SK-N-SH (cell line): ENCODE measurements around the gene POLA1. TPM values are rescaled to one million over a fixed set of nuclear protein-coding genes. Genes with fewer than 3 reads are reported as not detected.

Experiments used
- CTCF ChIA-PET: fragments of 300-600, 350-600 bp; formaldehyde crosslinking; extraction: SDS; loops from one replicate; lab custom pipeline; 2021; lab: Yijun Ruan, JAX
- POLR2A ChIA-PET: fragments of 350-600 bp; sonication (Branson Sonifier 250); formaldehyde crosslinking; extraction: SDS; loops from one replicate; lab custom pipeline; 2020; ENCODE audit warnings: antibody characterized with exemption, inconsistent platforms; lab: Yijun Ruan, JAX
- DNase-seq: peaks from one replicate; pipeline ENCODE4 v3.0.0; 2012
- H2AFZ ChIP-seq: fragments of 200-600 bp; sonication (generic); 2 replicates; pipeline ENCODE4 v1.8.1; 2016; ENCODE audit warnings: antibody characterized with exemption, mild to moderate bottlenecking, low read depth
- H3F3A ChIP-seq: fragments of 200-600 bp; sonication (generic); replicated peaks from 2 replicates; pipeline ENCODE3; 2016; ENCODE audit warnings: antibody characterized with exemption, mild to moderate bottlenecking; ENCODE audit not compliant: insufficient read depth
- H3K27ac ChIP-seq, 2 experiments: fragments of 200-500 bp in 1 of 2; fragments of 200-600 bp in 1 of 2; sonication (Bioruptor generic) in 1 of 2; sonication (generic), shearing (Covaris generic) in 1 of 2; 2 replicates each; pipeline versions ENCODE4 v1.5.1 to v1.6.1; 2014 to 2016; ENCODE audit warnings: low read depth in 2 of 2, inconsistent platforms in 1 of 2, low read length in 1 of 2, mild to moderate bottlenecking in 1 of 2, mixed read lengths in 1 of 2
- H3K27me3 ChIP-seq: fragments of 200-600 bp; sonication (generic), shearing (Covaris generic); 2 replicates; pipeline ENCODE4 v1.6.1; 2016; ENCODE audit warnings: mixed run types; ENCODE audit not compliant: insufficient read depth
- H3K36me3 ChIP-seq, 2 experiments: fragments of 200-500 bp in 1 of 2; fragments of 200-600 bp in 1 of 2; sonication (Bioruptor generic) in 1 of 2; sonication (generic) in 1 of 2; replicated peaks in 1 of 2; 2 replicates each; pipeline versions ENCODE3 to v1.5.1; 2014 to 2016; ENCODE audit warnings: low read length in 1 of 2, mild to moderate bottlenecking in 1 of 2; ENCODE audit not compliant: insufficient read depth in 2 of 2, control insufficient read depth in 1 of 2
- H3K4me1 ChIP-seq, 2 experiments: fragments of 200-500 bp in 1 of 2; fragments of 200-600 bp in 1 of 2; sonication (Bioruptor generic) in 1 of 2; sonication (generic), shearing (Covaris generic) in 1 of 2; 2 replicates each; pipeline versions ENCODE4 v1.5.1 to v1.6.1; 2014 to 2016; ENCODE audit warnings: low read depth in 1 of 2, low read length in 1 of 2, mixed run types in 1 of 2; ENCODE audit not compliant: insufficient read depth in 2 of 2, control insufficient read depth in 1 of 2
- H3K4me2 ChIP-seq: fragments of 200-600 bp; sonication (generic), shearing (Covaris generic); 2 replicates; pipeline ENCODE4 v1.6.1; 2017; ENCODE audit warnings: mixed run types
- H3K4me3 ChIP-seq, 2 experiments: fragments of 200-500 bp in 1 of 2; fragments of 200-600 bp in 1 of 2; sonication (Bioruptor generic) in 1 of 2; sonication (generic), shearing (Covaris generic) in 1 of 2; 2 replicates each; pipeline versions ENCODE4 v1.5.1 to v1.8.1; 2014 to 2016; ENCODE audit warnings: low read depth in 2 of 2, inconsistent platforms in 1 of 2, low read length in 1 of 2, mild to moderate bottlenecking in 1 of 2, mixed read lengths in 1 of 2, moderate library complexity in 1 of 2
- H3K79me2 ChIP-seq: fragments of 200-600 bp; sonication (generic); 2 replicates; pipeline ENCODE4 v1.8.1; 2017; ENCODE audit warnings: mild to moderate bottlenecking; ENCODE audit not compliant: insufficient read depth
- H3K9ac ChIP-seq: fragments of 200-600 bp; sonication (generic); 2 replicates; pipeline ENCODE4 v1.6.1; 2017; ENCODE audit warnings: mixed run types
- H3K9me2 ChIP-seq: fragments of 200-600 bp; sonication (generic); 2 replicates; pipeline ENCODE4 v1.6.1; 2017; ENCODE audit warnings: mixed run types
- H3K9me3 ChIP-seq: fragments of 200-600 bp; sonication (generic); 2 replicates; pipeline ENCODE4 v1.6.1; 2017; ENCODE audit warnings: mixed run types, mild to moderate bottlenecking, moderate library complexity
- H4K20me1 ChIP-seq: fragments of 200-600 bp; sonication (generic); 2 replicates; pipeline ENCODE4 v1.6.1; 2017; ENCODE audit warnings: mild to moderate bottlenecking, mixed run types; ENCODE audit not compliant: insufficient read depth
- ELF1 ChIP-seq: IDR thresholded peaks from 2 replicates; pipeline ENCODE4 v1.4.0; 2012
- EP300 ChIP-seq, 2 experiments: IDR thresholded peaks; 2 replicates each; pipeline versions ENCODE4 v1.4.0 to v1.6.1; 2012; ENCODE audit warnings: borderline replicate concordance in 1 of 2, low read depth in 1 of 2, low read length in 1 of 2
- EZH2phosphoT487 ChIP-seq: fragments of 200-600 bp; sonication (generic); IDR thresholded peaks from 2 replicates; pipeline ENCODE4 v1.6.1; 2017; ENCODE audit warnings: low read depth, mixed run types, mild to moderate bottlenecking, antibody characterized with exemption, moderate library complexity, borderline replicate concordance
- GATA2 ChIP-seq: sonication (generic); formaldehyde crosslinking; IDR thresholded peaks from 2 replicates; pipeline ENCODE4 v1.5.0; 2020; ENCODE audit warnings: mild to moderate bottlenecking, missing genetic modification reagents
- JUND ChIP-seq: IDR thresholded peaks from 2 replicates; pipeline ENCODE4 v1.4.0; 2012
- MXI1 ChIP-seq: IDR thresholded peaks from 2 replicates; pipeline ENCODE4 v1.6.1; 2012; ENCODE audit warnings: mild to moderate bottlenecking, low read depth, low read length, improper control_type of control experiment
- NFIC ChIP-seq: IDR thresholded peaks from 2 replicates; pipeline ENCODE4 v1.4.0; 2012; ENCODE audit warnings: borderline replicate concordance
- RAD21 ChIP-seq: IDR thresholded peaks from 2 replicates; pipeline ENCODE4 v1.6.1; 2012; ENCODE audit warnings: mild to moderate bottlenecking, low read length
- RXRA ChIP-seq: IDR thresholded peaks from 2 replicates; pipeline ENCODE4 v1.4.0; 2012; ENCODE audit warnings: low read depth, mild to moderate bottlenecking, borderline replicate concordance
- SIN3A ChIP-seq: IDR thresholded peaks from 2 replicates; pipeline ENCODE4 v1.6.1; 2012; ENCODE audit warnings: low read depth, mild to moderate bottlenecking, low read length, moderate library complexity, borderline replicate concordance
- TEAD4 ChIP-seq: IDR thresholded peaks from 2 replicates; pipeline ENCODE4 v1.4.0; 2012; ENCODE audit warnings: mild to moderate bottlenecking, borderline replicate concordance; ENCODE audit not compliant: insufficient read depth
- YY1 ChIP-seq: IDR thresholded peaks from 2 replicates; pipeline ENCODE4 v1.4.0; 2012; ENCODE audit warnings: low read depth, mild to moderate bottlenecking
- WGBS: methylation state at CpG from one replicate; pipeline ENCODE4 v1.1.6; 2017; ENCODE audit warnings: low lambda C conversion rate; 5-methylcytosine and 5-hydroxymethylcytosine counted together
- polyA plus RNA-seq, 3 experiments: library from polyadenylated mRNA; depleted of rRNA; stranded (reverse); fragments of >200 nt; gene quantifications; 2 replicates each; pipeline ENCODE4 v1.2.3, GENCODE V29; 2012
- TF ChIP-seq, protein P1 (sequence below): IDR thresholded peaks from 2 replicates; pipeline ENCODE4 v1.6.1; 2012; ENCODE audit warnings: mild to moderate bottlenecking, low read depth, low read length, moderate library complexity
- TF ChIP-seq, protein P2 (sequence below): fragments of 200-600 bp; sonication (generic); IDR thresholded peaks from 2 replicates; pipeline ENCODE4 v1.6.1; 2017; ENCODE audit warnings: antibody characterized with exemption, mild to moderate bottlenecking, moderate library complexity

Gene POLA1
- polyA plus RNA-seq, 1 of the 3 experiments (the other 2 are of a cell fraction): 2.8 TPM

DNA sequence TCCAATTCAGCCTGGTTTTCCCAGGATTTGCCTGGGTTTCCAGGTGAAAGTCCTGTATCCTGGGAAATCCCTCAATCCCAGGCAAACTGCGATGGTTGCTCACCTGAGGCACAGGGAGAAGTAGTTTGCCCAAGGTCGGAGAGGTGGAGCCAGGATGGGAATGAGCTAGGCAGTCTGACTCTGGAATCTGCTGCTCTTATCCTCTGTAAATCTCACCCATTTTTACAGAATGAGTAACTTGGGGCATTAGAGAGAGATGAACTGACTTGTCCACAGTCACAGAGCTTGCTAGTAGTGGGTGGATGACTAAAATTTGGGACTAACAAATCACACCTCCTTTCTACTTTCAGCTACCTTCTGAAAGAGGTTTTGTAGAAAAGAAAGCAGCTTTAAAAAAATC, 331.9 kb downstream of the POLA1 start:
- Histone ChIP-seq H3K9ac (no peak overlapping the region), H3K4me1 (peaks cover 0 to 3% of the 10 kb centered on the region in 2 experiments; a peak in 1 of 4 replicates), H2AFZ (no peak overlapping the region), H3K4me2 (no peak overlapping the region), H3K4me3 (no peak overlapping the region), H4K20me1 (no peaks in the 10 kb centered on the region), H3K27ac (no peak overlapping the region), H3K79me2 (no peaks in the 10 kb centered on the region), H3F3A (no peaks in the 10 kb centered on the region), H3K27me3 (peaks cover 39% of the 10 kb centered on the region), H3K36me3 (no peaks in the 10 kb centered on the region), H3K9me2 (no peaks in the 10 kb centered on the region), H3K9me3 (no peaks in the 10 kb centered on the region)
- ChIA-PET CTCF (interaction anchor here (1.8 kb wide), 1 partner anchor 118 kb away, joined by 10 read pairs; no protein-coding TSS in a partner anchor), POLR2A (no interaction called here)
- 25% methylated on average over 1 of the region's 2 CpGs for WGBS
- TF ChIP-seq EZH2phosphoT487 (no peak), RXRA (no peak), SIN3A (no peak), ELF1 (no peak), MXI1 (no peak), NFIC (no peak), GATA2 (no peak), EP300 (IDR thresholded peaks at IDR 0.05; ENCODE audit: borderline replicate concordance in 1 of 2, low read depth in 1 of 2, low read length in 1 of 2) (no peak), TEAD4 (no peak), RAD21 (no peak), JUND (no peak), YY1 (no peak)
- TF ChIP-seq, protein P1, sequence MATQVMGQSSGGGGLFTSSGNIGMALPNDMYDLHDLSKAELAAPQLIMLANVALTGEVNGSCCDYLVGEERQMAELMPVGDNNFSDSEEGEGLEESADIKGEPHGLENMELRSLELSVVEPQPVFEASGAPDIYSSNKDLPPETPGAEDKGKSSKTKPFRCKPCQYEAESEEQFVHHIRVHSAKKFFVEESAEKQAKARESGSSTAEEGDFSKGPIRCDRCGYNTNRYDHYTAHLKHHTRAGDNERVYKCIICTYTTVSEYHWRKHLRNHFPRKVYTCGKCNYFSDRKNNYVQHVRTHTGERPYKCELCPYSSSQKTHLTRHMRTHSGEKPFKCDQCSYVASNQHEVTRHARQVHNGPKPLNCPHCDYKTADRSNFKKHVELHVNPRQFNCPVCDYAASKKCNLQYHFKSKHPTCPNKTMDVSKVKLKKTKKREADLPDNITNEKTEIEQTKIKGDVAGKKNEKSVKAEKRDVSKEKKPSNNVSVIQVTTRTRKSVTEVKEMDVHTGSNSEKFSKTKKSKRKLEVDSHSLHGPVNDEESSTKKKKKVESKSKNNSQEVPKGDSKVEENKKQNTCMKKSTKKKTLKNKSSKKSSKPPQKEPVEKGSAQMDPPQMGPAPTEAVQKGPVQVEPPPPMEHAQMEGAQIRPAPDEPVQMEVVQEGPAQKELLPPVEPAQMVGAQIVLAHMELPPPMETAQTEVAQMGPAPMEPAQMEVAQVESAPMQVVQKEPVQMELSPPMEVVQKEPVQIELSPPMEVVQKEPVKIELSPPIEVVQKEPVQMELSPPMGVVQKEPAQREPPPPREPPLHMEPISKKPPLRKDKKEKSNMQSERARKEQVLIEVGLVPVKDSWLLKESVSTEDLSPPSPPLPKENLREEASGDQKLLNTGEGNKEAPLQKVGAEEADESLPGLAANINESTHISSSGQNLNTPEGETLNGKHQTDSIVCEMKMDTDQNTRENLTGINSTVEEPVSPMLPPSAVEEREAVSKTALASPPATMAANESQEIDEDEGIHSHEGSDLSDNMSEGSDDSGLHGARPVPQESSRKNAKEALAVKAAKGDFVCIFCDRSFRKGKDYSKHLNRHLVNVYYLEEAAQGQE: no peak
- TF ChIP-seq, protein P2, sequence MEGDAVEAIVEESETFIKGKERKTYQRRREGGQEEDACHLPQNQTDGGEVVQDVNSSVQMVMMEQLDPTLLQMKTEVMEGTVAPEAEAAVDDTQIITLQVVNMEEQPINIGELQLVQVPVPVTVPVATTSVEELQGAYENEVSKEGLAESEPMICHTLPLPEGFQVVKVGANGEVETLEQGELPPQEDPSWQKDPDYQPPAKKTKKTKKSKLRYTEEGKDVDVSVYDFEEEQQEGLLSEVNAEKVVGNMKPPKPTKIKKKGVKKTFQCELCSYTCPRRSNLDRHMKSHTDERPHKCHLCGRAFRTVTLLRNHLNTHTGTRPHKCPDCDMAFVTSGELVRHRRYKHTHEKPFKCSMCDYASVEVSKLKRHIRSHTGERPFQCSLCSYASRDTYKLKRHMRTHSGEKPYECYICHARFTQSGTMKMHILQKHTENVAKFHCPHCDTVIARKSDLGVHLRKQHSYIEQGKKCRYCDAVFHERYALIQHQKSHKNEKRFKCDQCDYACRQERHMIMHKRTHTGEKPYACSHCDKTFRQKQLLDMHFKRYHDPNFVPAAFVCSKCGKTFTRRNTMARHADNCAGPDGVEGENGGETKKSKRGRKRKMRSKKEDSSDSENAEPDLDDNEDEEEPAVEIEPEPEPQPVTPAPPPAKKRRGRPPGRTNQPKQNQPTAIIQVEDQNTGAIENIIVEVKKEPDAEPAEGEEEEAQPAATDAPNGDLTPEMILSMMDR: no peak
- DNase-seq: no peak
